Progenitor cell of endocrine pancreas (in vitro differentiated cells): ENCODE results near the gene TPCN1. TPM values are rescaled to one million over a fixed set of nuclear protein-coding genes. Genes with fewer than 3 reads are reported as not detected.
A peak's percentile ranks its signal among the peaks of the same experiment; 100 is the strongest.

ENCODE experiments used
- DNase-seq: peaks from one replicate; pipeline ENCODE4 v3.0.0; 2021; ENCODE audit warnings: low spot score; ENCODE audit not compliant: unreplicated experiment
- H3K27ac Mint-ChIP-seq: 2 replicates; pipeline ENCODE4 v1.8.0; 2021; ENCODE audit warnings: mild to moderate bottlenecking, moderate library complexity, mixed read lengths
- H3K27me3 Mint-ChIP-seq: 2 replicates; pipeline ENCODE4 v1.8.0; 2021; ENCODE audit warnings: mixed read lengths
- H3K36me3 Mint-ChIP-seq: 2 replicates; pipeline ENCODE4 v1.8.0; 2022; ENCODE audit warnings: mixed read lengths; ENCODE audit not compliant: insufficient read depth
- H3K4me1 Mint-ChIP-seq: 2 replicates; pipeline ENCODE4 v1.8.0; 2021; ENCODE audit warnings: low read depth, mixed read lengths
- H3K4me3 Mint-ChIP-seq: 2 replicates; pipeline ENCODE4 v1.8.0; 2021; ENCODE audit warnings: low read depth, mild to moderate bottlenecking, moderate library complexity, mixed read lengths
- H3K9me3 Mint-ChIP-seq: 2 replicates; pipeline ENCODE4 v1.8.0; 2021; ENCODE audit warnings: low read depth, mixed read lengths
- total RNA-seq: library from RNA; stranded (reverse); gene quantifications from 2 replicates; pipeline ENCODE4 v1.2.1, GENCODE V29; 2021
- TF ChIP-seq, protein P1 (sequence below): fragments of 200-600 bp; sonication (generic); IDR thresholded peaks from one replicate; pipeline ENCODE4 v1.5.0; 2021; ENCODE audit warnings: antibody characterized with exemption, mild to moderate bottlenecking; ENCODE audit not compliant: unreplicated experiment

The TPCN1 gene
- total RNA-seq, 1 donor from 2014 or later, result 34.1 TPM

DNA sequence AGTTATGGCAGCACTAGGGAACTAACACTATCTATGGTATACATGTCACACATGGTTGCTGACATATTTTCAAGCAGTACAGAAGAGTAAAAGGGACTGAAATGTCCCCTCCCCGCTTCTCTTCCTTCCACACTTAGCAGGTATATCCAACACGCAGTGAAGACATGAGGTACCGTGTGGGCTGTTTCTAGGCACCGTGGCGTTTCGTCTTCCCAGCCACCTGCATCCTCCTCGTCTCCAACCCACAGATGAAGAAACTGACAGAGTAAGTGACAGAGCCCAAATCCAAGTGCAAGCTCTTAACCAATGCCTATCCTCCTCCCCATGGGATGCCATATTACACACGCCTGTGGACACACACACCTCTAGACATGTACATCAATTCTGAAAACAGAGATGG, 81.2 kb downstream of the TPCN1 start:
- Mint-ChIP-seq H3K27ac (no peak overlapping the region), H3K9me3 (no peaks in the 10 kb centered on the region), H3K4me3 (no peak overlapping the region)

DNA sequence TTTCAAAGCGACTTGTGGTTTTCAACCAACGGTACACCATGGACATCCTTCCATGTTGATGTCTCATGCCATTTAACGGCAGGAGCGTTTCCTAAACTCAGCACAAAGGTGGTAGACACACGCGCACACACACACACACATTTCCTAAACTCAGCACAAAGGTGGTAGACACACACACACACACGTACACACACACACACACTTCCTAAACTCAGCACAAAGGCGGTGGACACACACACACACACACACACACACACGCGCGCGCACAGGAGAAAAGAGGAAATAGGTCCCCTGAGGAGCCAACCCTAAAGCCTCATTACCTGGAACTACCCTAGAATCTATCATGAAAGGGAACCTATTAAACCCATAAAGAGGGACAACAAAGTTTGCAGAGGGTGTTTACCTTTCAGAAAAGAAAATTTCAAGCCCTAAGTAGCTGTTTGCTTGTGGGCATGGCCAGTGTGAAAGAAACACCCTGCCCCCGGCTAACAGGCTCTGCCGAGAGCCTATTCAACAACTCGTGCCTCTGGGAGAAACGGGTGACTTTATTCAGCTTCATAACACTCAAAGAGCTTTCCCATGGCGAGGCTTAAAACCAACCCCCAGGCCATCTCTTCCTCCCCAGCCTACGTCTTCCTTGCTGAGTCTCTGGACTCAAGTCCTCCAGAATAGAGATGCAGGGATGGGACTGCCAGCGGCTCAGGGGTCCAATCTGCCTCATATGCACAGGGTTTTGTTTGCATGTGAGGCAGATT, 81.8 kb downstream of the TPCN1 start:
- TF ChIP-seq, protein P1, sequence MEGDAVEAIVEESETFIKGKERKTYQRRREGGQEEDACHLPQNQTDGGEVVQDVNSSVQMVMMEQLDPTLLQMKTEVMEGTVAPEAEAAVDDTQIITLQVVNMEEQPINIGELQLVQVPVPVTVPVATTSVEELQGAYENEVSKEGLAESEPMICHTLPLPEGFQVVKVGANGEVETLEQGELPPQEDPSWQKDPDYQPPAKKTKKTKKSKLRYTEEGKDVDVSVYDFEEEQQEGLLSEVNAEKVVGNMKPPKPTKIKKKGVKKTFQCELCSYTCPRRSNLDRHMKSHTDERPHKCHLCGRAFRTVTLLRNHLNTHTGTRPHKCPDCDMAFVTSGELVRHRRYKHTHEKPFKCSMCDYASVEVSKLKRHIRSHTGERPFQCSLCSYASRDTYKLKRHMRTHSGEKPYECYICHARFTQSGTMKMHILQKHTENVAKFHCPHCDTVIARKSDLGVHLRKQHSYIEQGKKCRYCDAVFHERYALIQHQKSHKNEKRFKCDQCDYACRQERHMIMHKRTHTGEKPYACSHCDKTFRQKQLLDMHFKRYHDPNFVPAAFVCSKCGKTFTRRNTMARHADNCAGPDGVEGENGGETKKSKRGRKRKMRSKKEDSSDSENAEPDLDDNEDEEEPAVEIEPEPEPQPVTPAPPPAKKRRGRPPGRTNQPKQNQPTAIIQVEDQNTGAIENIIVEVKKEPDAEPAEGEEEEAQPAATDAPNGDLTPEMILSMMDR, result no peak
- Mint-ChIP-seq H3K4me3 (no peak overlapping the region), H3K27me3 (no peaks in the 10 kb centered on the region), H3K27ac (no peak overlapping the region), H3K9me3 (no peaks in the 10 kb centered on the region), H3K4me1 (peaks cover 5% of the 10 kb centered on the region), H3K36me3 (no peaks in the 10 kb centered on the region)
- no peak for DNase-seq

More for the DNA sequence above, 81.2 kb downstream of the TPCN1 start:
- H3K4me1 Mint-ChIP-seq, result peaks cover 5% of the 10 kb centered on the region
- TF ChIP-seq, protein P1, result no peak
- DNase-seq, result no peak
- H3K27me3 Mint-ChIP-seq, result no peaks in the 10 kb centered on the region
- H3K36me3 Mint-ChIP-seq, result no peaks in the 10 kb centered on the region

DNA sequence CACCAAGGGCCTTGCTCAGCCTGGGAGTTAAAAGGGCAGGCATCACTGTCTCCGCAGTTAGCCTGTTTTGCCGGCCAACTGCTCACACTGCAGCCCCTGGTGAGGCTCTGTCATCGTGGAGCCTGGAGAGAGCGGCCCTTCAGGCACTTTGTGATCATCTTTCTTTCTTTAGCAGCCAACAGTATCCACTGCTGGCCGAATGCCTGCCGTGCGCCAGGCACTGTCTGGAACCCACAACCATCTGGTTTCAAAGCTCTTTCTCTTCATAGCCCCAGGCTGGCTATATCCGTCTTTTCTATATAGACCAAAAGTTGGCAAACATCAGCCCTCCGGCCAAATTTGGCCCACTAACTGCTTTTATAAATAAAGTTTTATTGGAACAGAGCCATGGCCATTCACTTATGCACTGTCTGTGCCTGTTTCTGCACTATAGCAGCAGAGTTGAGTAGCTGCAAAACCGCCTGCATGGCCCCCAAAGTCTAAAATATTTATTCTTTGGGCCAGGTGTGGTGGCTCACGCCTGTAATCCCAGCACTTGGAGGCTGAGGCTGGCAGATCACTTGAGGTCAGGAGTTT, 84.1 kb downstream of the TPCN1 start:
- Mint-ChIP-seq H3K36me3 (no peaks in the 10 kb centered on the region), H3K4me3 (no peak overlapping the region), H3K9me3 (no peaks in the 10 kb centered on the region), H3K4me1 (no peaks in the 10 kb centered on the region), H3K27ac (no peak overlapping the region), H3K27me3 (no peaks in the 10 kb centered on the region)
- TF ChIP-seq, protein P1, result no peak
- DNase-seq, result no peak

DNA sequence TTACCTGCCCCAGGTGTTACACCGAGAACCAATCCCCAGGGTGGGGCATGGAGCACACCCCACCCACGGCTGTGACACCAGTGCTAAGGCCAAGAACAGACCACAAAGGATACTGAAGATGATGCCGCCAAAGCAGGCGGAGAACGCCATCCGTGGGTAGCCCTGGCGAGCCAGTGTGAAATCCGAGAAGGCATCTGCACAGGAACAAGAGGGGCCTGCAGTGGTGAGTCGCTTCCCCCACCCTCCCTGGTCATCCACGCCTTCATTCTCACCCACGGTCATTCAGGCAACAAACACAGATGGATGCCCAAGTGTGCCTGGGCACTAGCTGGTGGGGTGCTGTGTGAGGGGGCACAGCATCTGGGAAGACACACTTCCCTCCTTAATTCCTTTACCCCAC, 85.1 kb downstream of the TPCN1 start:
- Mint-ChIP-seq H3K4me1 (no peaks in the 10 kb centered on the region), H3K4me3 (no peak overlapping the region), H3K27me3 (no peaks in the 10 kb centered on the region), H3K27ac (no peak overlapping the region), H3K36me3 (peaks cover 2% of the 10 kb centered on the region), H3K9me3 (no peaks in the 10 kb centered on the region)
- DNase-seq, result no peak
- TF ChIP-seq, protein P1, result no peak

DNA sequence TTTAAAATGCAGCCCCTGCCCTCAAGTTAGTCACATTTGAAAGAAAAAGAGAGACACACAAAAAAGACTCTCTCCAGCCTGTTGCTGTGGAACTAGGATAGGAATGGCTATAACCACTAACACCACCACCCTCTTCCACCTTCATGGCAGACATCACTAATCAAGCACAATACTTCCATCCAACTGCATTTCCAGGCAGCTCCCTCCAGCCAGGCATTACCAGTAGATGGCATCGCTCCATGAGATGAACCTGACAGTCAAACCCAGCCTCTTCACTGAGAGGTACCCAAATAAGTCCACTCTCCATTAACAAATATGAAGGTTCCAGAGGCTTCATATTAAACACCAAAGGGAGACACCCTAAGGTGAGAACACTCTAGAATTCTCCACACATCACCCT, 89.2 kb downstream of the TPCN1 start:
- DNase-seq, result no peak
- TF ChIP-seq, protein P1, result no peak
- H3K27ac Mint-ChIP-seq, result peak overlapping the region; percentile 62
- H3K27me3 Mint-ChIP-seq, result no peaks in the 10 kb centered on the region
- H3K4me1 Mint-ChIP-seq, result no peaks in the 10 kb centered on the region
- peaks cover 2% of the 10 kb centered on the region for H3K36me3 Mint-ChIP-seq
- no peak overlapping the region for H3K4me3 Mint-ChIP-seq
- H3K9me3 Mint-ChIP-seq, result no peaks in the 10 kb centered on the region
